GM19455 (cell line): ENCODE data around the gene EPOP.

Source experiments
- ATAC-seq: cut with Tn5 transposase; IDR thresholded peaks from one replicate; pipeline ENCODE4 v1.9.1; 2021; ENCODE audit not compliant: unreplicated experiment

EPOP gene

GRCh38 chr17:38674749-38675615 is at the start of gene EPOP:
TSS of gene EPOP (minus strand) at chr17:38674957. CDS start at chr17:38674495, 462 bp downstream.
- peak; percentile 67 for ATAC-seq

GRCh38 chr17:38721802-38722201 is 47.0 kb upstream of the EPOP start:
- no peak for ATAC-seq

- ATAC-seq = no peak
Measured at GRCh38 chr17:38720941-38721340, 46.2 kb upstream of the EPOP start.

GRCh38 chr17:38719943-38720641 is 45.3 kb upstream of the EPOP start:
- no peak for ATAC-seq

GRCh38 chr17:38719289-38719942 is 44.7 kb upstream of the EPOP start:
- no peak for ATAC-seq

- no peak for ATAC-seq
Measured at GRCh38 chr17:38717139-38717745, 42.5 kb upstream of the EPOP start.

- ATAC-seq = no peak
Measured at GRCh38 chr17:38716368-38717005, 41.7 kb upstream of the EPOP start.

GRCh38 chr17:38715216-38715943 is 40.6 kb upstream of the EPOP start:
- no peak for ATAC-seq

GRCh38 chr17:38713456-38714075 is 38.8 kb upstream of the EPOP start:
- ATAC-seq = no peak

GRCh38 chr17:38712593-38712992 is 37.8 kb upstream of the EPOP start:
- no peak for ATAC-seq

GRCh38 chr17:38711792-38712571 is 37.2 kb upstream of the EPOP start:
- ATAC-seq = no peak

GRCh38 chr17:38710985-38711384 is 36.2 kb upstream of the EPOP start:
- ATAC-seq = no peak

- no peak for ATAC-seq
Measured at GRCh38 chr17:38710604-38710962, 35.8 kb upstream of the EPOP start.

- ATAC-seq = no peak
Measured at GRCh38 chr17:38709864-38710603, 35.3 kb upstream of the EPOP start.

GRCh38 chr17:38709104-38709820 is 34.5 kb upstream of the EPOP start:
- no peak for ATAC-seq

- ATAC-seq = no peak
Measured at GRCh38 chr17:38707678-38708351, 33.1 kb upstream of the EPOP start.
